Measurements from ENCODE around the gene CXCL17.
A peak's percentile ranks its signal among the peaks of the same experiment; 100 is the strongest.

CXCL17 gene

DNA sequence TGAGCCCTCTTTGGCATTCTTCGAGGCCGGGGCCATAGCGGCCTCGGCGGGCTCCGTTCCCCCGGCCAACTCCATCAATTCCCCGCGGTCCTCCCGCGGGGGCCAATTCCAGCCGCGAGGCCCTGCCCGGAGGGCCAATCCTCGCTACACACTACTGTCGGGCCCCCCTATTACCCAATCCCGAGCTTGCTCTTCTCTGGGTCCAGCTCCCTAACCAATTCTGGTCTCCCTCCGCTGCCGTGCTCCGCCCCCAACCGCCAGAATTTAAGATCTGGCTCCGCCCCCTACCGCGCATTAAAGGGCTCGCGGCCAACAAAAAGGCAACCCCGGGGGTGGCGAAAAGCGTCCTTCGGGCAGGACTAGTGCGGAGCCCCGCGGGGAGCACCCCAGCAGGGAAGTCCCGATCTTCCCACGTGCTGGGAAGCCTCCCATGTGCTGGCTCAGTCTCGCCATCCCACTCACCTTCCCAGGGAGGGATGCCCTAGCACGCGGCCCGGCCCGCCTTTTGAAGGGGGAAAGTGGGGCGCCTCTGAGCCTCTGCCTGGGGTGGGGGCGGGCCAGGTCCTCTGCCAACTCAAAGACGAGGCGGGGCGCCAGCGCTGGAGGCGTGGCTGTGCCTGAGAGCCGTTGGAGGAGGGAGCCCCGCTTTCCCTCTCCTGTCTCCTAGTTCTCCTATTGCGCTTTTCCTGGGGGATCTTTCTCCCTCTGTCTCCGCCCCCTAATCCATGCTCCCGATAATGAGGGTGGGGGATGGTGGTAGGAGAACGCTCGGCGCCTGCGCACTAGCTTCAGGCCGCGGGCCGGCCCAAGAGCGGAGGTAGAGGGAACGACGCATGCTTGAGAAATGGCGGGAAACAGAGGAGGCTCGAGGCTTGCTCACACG lies 19.0 kb downstream of the CXCL17 start:
- DNase-seq = peak; percentile 95

DNA sequence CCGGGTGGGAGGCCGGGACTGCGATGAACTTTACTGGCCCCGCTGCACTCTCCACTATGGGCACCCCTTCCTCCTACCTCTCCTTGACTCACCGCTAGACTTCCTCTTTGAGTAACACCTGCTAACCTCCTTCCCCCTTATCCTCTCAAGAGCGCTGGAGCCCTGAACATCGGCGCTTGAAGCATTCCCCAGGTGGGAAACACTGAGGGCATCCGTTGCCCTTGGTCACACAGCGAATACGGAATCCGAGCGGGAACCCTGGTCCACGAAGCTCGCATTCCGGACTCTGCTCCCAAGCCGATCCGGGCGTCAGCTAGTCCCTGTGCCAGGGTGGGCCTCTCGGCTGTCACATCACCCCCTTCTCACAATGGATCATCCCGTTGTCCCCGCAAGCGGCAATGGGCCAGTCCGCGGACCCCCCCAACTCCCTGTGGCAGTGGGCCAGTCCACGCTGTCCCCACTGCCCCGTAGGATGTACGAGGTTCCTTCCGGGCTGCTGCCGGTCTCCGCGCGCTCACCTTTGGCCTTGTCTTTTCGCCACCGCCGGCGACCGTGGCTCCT lies 19.8 kb downstream of the CXCL17 start:
- DNase-seq = peak; percentile 70

DNA sequence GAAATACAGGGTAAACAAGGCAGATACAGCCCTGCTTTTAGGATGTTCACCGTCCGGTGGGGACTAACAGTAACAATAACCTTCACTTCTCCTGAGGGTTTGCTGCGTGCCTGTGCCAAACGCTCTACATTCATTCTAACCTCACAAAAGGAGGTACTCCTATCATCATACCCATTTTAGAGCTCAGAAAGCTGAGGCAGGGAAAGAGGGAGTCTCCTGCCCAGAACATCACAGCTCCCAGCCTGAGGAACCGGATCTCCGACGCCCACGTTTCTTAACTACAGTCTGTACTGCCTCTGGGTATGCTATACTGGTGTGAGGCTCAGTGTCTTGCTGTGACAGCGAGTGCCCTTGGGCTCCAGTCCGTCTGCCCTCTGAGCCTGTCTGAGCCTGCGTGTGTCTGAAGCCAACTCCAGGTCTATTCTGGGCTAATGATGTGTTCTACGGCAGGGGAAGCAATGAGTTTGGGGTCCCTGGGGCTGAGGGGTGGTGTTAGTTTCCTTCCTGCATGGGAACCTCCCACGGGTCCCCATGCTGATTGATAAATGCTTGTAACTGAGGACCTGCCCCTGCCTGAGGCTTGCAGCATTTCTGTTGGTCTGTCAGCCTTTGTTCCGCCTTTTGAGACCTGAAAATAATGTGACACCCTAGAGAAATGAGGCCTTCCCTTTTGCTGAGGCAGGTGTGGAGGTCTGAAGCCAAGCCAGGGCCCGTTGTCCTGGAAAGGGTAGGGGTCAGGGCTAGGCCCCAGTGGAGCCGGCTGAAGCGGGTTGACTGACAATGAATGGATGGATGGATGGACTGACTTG lies 20.4 kb downstream of the CXCL17 start:
- no peak for DNase-seq

DNA sequence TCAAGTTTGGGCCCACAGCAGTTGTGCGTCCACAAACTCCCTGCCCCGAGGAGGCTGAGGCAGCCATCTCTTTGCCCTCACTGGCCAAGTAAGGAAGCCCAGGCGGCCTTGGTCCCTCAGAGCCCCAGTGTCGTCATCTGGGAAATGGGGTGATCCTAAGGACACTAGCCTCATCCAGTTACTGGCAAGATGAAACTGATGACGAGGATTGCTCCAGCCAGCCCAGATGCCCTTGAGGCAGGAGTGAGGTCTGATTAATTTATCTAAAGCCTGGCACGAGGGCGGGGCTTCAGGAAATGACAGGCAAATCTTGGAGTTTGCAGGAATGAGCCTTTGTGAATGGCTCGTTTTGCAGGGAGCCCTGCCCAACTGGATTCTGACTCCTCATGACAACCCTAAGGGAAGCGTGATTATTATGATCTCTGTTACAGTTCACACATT lies 21.1 kb downstream of the CXCL17 start:
- DNase-seq = no peak

DNA sequence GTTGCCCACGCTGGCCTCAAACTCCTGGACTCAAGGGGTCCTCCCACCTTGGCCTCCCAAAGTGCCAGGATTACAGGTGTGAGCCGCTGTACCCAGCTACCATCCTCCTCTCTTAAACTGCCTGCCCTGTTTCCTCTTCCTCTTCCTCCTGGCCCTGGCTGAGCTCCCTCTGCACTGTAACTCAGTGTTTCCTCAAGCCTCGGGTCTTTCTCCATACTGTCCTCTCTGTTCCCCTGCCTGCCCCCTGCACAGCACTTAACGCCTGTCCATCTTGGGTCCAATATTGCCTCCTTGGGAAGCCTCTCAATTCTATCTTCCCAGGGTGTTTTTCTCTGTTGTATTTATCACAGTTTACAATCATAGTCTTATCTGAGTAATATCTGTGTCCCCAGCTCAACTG lies 21.6 kb downstream of the CXCL17 start:
- DNase-seq = no peak

DNA sequence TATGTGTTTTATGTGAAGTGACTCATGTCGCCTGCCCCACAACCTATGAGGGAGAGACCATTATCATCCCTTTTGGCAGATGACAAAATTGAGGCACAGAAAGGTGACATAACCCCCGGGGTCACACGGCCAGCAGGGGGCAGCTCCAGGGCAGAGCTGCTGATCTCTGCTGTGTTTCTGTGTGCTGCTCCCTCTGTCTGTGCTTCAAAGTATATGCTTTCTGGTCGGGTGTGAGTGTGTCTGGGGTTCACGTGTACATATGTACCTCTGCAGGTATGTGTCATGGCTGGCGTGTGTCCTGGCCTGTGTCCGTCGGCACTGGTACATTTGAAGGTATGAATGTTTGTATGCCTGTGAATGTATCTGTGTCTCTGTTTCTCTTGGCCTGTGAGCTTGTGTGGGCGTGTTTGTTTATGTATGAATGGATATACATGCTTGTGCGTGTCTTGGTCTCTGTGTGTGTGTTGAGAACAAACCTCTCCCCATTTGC lies 22.6 kb downstream of the CXCL17 start:
- peak; percentile 86 for DNase-seq

DNA sequence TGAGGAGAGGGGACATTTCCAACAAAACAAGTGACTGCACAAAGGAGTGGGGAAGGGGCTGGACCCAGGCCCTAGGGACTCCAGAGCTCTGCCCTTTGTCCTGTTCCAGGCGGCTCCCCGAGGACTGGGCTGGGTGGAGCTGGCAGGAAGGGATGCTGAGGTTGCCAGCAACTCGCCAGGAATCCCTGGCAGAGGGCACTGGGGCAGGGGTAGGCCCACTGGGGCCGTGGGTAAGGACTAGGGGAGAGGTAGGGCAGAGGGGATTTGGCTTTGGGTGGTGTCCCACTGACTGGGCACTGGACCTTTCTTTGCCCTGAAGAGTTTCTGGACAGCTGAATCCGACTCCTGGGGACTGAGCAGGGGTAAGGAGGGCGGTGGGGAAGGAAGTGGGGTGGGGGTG lies 23.4 kb downstream of the CXCL17 start:
- no peak for DNase-seq

DNA sequence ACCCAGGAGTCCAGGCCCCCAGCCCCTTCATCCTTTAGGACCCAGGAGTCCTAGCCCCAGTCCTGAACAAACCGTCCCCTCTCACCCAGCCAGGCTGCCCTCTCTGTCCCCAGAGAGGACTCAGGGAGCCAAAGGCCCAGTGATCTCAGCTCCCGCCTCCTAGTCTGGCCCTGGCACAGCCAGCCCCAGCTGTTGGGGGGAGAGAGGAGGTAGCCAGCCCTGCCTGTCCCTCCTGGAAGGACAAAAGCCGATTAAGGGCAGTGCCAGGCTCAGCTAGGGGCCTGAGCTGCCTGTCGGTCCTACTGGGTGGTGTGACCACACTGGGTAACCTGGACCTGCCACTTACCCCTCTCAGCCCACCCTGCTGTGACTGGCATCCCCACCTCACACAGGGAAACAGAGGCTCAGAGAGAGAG lies 30.1 kb downstream of the CXCL17 start:
- no peak for DNase-seq

DNA sequence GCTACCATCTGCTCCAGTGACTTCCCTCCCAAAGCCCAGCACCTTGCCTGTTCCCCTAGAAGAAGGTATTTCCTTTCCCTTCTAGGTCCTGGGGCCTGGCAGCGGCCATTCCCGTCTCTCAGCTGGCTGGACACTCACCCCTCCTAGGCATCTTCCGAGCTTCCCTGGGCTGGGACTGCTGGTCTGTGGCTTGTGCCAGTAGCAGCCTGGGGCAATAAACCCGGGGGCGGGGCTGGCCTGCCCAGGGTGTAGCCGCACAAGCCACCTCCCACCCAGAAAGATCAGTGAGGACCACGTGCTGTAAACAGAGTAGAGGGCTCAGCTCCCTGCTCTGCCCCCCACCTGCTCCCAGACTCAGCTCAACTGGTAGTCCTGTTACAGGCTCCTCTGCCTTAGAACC lies 30.5 kb downstream of the CXCL17 start:
- no peak for DNase-seq

DNA sequence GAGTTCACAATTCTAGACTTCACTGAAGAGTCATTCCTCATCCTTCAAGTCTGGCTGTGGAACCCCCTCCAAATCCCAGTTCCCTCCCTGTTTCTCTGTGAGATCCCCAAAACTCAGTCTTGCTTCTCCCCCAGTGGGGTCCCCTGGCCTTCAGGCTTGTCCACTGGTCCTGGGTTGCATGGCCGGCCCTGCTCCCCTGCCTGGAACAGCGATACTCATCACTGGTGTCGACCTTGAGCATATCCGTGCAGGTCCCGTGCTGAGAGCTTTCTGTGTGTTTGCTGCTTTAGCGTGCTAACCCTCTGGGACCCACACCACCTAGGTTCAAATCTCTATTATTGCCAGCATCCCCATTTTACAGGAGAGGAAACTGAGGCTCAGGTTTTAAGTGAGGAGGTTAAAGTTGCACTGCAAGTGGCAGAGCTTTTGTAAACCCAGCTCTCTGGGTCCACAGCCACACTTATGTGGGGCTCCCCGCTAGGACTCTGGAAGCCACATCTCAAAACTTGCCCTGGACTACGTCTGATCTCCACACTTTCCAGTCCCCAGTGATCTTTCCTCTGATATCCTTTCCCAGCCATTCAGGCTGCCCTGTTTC lies 31.1 kb downstream of the CXCL17 start:
- DNase-seq = no peak

DNA sequence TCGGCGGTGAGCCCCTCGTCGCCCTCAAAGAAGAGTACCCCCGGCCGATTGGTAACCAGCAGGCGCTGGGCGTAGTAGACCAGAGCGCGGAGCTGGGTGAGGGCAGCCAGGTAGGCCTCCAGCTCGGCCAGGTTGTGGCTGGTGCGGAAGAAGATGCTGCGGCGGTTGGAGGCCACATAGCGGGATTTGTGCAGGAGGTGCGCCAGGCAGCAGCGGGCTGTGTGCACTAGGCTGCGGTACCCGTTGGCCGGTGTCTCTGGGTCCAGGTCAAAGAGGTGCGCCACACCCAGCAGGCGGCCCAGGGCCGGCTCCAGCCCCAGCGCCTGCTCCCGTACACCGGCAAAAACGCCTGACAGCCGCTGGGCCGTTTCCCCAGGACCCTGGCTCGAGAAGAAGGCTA lies 32.4 kb downstream of the CXCL17 start:
- DNase-seq = no peak

DNA sequence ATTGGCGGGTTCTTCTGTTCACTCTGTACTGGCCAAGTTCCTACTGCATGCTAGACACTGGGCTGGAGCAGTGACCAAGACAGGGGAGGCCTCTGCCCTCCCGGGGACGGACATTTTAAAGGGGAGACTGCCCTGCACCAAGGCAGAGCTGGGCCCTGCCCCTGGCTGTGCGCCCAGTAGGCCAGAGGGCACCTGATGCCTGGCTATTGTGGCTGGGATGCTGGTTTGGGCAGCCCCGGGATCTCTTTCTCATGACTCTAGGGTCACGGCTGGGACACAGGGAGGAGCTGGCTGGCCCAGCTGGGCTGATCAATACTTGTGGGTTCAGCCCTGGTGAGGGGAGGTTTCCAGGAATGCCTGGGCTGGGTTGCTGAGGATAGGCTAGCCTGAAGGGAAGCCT lies 33.3 kb downstream of the CXCL17 start:
- no peak for DNase-seq

DNA sequence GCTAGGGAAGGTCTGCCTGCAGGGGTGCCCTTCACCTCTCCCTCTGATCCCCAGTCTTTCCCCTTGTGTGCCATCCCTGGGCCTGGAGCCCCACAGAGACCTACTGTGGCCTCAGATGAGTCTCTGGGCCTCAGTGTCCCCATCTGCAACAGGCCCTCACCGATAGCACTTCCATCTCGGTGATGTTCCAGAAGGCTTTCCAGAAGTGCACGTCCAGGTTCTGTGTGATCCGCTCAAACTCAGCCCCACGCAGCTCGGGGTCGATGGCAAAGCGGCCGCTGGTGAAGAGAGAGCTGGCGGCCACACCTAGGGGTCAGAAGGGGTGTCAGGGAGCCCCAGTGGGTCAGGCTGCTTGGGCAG lies 35.0 kb downstream of the CXCL17 start:
- DNase-seq = no peak

DNA sequence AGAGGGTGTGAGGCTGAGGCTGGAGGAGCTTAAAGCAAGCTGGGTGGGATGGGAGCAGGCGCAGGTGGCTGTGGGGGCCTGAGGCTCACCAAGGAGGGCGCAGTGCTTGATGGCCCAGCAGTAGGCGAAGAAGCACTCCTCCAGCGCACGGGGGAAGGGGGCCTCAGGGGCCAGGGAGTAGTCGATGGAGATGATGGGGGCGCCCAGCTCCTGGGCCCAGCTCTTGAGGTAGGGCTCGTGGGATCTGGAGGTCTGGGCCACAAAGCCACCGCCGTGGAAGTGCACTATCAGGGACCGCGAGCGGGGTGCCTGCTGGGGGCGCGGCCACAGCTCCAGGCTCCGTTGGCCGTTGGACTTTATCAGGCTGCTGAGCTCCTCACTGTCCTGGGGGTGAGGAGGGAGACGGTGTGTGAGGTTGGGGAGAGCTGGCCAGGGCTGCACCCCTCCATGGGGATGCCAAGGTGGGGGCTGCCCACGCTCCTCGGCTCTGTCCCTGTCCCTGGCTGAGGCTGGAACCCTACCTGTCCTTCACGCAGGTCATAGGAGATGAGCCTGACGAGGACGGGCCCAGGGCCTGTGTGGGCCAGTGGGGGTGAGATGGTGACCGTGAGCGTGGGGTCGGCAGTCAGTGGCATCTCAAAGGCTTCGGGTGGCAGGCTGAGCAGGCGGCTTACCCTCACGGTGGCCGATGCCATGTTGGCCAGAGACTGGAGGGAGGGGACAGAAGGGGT lies 35.5 kb downstream of the CXCL17 start:
- no peak for DNase-seq

DNA sequence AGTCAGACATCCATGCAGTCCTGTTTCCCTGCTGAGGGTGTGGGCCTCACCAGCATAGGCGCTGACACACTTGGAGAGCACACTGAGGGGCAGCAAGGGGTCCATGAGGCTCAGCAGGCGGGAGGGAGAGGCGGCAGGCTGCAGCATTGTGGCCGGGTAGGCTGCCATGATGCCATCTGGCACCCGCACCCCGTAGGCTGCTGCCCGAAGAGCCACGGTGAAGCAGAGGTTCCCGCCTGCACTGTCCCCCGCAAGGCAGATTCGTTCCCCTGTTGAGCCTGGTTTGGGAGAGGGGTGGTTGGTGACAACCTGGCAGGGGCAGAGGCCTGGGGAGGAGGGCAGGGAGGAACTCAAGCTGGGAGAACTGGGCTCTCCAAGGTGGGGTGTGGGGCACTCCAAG lies 36.6 kb downstream of the CXCL17 start:
- no peak for DNase-seq

DNA sequence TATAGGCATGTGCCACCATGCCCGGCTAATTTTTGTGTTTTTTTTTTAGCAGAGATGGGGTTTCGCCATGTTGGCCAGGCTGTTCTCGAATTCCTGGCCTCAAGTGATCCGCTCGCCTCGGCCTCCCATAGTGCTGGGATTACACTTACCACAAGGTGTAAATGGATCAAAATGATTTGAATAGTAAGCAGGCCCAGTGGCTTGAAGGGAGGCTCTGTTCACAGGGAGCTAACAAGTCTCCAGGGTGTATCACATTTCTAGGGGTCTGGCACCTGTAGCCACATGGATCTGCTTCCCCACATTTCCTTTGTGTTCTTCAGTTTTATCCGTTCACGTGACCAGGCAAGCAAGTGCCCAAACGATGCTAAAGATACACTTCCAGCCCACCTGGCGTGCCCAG lies 39.2 kb downstream of the CXCL17 start:
- DNase-seq = no peak

DNA sequence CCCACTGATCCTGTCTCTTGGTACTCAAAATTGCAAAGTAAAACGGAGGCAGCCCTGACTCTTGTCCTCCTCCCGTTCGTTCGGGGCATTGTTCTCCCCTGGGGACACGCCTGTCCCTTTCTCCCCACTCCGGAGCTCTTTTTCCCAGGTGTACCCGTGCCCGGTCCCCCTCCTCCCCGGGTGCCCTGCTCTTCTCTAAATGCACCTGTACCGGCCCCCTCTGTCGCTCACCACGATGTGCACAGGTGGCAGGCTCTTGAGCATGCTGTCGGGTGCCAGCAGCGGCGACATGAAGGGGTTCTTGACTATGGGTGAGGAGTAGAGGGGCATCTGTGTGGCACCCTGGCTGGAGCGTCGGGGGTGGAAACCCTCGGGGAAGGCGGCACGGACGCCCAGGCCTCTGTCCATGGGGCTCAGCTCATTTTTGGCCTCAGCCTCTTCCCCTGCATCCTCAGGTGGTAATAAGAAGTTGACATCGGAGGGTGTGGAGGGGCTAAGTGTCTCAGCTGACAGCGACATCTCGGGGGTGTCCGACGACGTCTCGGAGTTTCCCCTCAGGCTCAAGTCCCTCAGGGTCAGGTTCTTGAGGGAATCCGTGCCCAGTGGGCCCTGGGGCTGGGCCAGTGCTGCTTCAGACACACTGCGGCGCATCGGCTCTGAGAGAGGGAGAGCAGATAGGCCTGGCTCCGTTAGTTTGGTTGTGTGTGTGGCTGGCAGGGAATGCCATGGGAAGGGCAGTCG lies 40.2 kb downstream of the CXCL17 start:
- no peak for DNase-seq

DNA sequence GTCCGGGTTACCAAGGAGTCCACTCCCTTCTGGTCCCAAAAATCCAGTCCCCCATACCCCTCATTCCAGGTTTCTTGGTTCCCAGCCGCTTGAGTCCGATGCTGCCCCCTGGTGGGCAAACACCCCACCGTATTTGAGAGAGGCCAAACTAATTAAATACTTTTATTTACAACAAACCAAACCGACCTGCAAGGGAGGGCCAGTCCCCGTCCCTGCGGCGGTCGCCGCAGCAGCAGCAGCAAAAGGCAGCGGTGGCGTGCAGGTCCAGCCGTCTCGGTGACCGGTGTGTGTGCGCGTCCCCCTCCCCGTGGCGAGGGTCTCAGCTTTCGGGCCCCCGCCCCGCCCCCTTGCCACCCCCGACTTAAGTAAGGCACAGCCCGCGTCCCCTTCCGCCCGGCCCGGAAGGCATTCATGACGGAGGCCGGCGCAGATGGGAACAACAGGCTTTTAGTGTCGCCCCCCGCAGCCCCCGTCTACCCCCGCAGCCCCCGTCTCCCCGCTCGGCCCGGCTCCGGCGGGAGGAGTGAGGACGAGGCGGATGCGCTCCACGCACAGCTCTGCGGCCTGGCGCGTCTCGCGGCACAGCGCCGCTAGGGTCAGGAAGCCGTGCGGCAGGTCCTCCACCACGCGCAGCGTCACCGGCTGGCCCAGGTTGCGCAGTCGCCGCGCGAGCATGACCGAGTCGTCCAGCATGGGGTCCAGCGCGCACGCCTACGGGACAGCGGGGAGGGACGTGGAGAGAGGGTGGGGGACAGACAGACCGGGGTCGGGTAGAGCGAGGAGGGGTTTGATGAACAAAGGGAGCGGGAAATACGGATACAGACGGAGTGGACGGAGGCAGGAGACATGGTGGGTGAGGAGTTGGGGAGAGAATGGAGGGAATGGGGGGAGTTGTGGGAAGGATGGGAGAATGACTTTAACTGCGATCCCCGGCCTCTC lies 41.1 kb downstream of the CXCL17 start:
- peak; percentile 89 for DNase-seq

DNA sequence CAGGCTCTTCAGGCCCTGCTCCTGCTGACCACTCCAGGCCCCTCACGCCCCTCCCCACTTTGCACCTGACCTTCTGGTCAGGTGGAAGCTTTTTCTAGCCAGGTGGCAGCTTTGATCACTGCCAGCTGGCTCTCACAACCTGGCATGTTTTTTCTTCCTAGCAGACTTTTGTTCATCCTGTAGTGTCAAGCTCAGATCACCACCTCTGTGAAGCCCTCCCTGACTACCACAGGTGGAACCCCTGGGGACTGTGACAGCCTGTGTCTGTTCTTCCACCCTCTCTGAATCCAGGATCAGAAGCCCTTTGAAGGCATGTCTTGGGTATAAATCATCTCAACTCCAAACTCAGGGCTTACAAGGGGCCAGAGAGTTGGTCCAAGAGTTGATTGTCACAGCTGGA lies 42.3 kb downstream of the CXCL17 start:
- no peak for DNase-seq

Data from stimulated activated CD8-positive, alpha-beta memory T cell treated with anti-CD3 and anti-CD28 coated beads, Interleukin-4, amount 100 ng/mL, for 48 hours (primary cell).